ENCODE results near the gene SKI. TPM values are rescaled to one million over a fixed set of nuclear protein-coding genes. Genes with fewer than 3 reads are reported as not detected.

Gene SKI
- total RNA-seq, 2 donors from 2014 or later: 31.0 to 36.1 TPM

DNA sequence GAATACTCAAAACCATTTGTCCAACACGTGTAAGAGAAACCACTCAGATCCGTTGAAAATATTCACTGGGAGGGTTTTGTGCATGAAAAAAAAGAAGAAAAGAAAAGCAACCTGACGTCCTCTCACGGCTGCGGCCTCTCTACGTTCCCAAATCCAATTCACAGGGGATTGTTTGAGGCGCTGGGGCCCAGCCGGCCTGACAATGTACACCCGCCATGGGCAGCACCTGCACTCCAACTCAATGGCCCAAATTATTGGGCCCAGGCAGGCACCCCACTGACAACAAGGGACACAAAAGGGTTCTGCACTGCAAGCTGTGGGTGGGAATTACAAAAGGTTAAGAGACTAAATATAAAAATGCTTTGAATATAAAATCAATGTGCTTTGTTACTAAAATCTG is 121.7 kb downstream of the SKI start:
- no peaks in the 10 kb centered on the region for H3K36me3 ChIP-seq
- H3K9ac ChIP-seq (ENCODE audit: low read depth in 2 of 2, low read length in 2 of 2): no peak overlapping the region
- H3K4me3 ChIP-seq: no peak overlapping the region
- H3K27me3 ChIP-seq: no peaks in the 10 kb centered on the region
- no peak overlapping the region for H3K27ac ChIP-seq
- TF ChIP-seq, protein P1, sequence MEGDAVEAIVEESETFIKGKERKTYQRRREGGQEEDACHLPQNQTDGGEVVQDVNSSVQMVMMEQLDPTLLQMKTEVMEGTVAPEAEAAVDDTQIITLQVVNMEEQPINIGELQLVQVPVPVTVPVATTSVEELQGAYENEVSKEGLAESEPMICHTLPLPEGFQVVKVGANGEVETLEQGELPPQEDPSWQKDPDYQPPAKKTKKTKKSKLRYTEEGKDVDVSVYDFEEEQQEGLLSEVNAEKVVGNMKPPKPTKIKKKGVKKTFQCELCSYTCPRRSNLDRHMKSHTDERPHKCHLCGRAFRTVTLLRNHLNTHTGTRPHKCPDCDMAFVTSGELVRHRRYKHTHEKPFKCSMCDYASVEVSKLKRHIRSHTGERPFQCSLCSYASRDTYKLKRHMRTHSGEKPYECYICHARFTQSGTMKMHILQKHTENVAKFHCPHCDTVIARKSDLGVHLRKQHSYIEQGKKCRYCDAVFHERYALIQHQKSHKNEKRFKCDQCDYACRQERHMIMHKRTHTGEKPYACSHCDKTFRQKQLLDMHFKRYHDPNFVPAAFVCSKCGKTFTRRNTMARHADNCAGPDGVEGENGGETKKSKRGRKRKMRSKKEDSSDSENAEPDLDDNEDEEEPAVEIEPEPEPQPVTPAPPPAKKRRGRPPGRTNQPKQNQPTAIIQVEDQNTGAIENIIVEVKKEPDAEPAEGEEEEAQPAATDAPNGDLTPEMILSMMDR (IDR thresholded peaks at IDR 0.05): no peak
- H3K4me1 ChIP-seq: no peaks in the 10 kb centered on the region
- no peak for DNase-seq
- intact Hi-C loops (cut with DNase I): no loop called here
- no peaks in the 10 kb centered on the region for H3K9me3 ChIP-seq

GRCh38 chr1:2350501-2350900 is 122.4 kb downstream of the SKI start:
- H3K4me1 ChIP-seq: no peaks in the 10 kb centered on the region
- H3K27me3 ChIP-seq: no peaks in the 10 kb centered on the region
- intact Hi-C loops (cut with DNase I): no loop called here
- H3K4me3 ChIP-seq: no peak overlapping the region
- H3K9me3 ChIP-seq: no peaks in the 10 kb centered on the region
- H3K9ac ChIP-seq (ENCODE audit: low read depth in 2 of 2, low read length in 2 of 2): no peak overlapping the region
- DNase-seq: no peak
- no peak overlapping the region for H3K27ac ChIP-seq
- H3K36me3 ChIP-seq: no peaks in the 10 kb centered on the region
- TF ChIP-seq, protein P1 (IDR thresholded peaks at IDR 0.05): no peak

- H3K4me3 ChIP-seq: no peak overlapping the region
- H3K36me3 ChIP-seq: no peaks in the 10 kb centered on the region
- no peaks in the 10 kb centered on the region for H3K4me1 ChIP-seq
- no peak overlapping the region for H3K27ac ChIP-seq
- no peaks in the 10 kb centered on the region for H3K9me3 ChIP-seq
- no peak for DNase-seq
- TF ChIP-seq, protein P1 (IDR thresholded peaks at IDR 0.05): no peak
- no peaks in the 10 kb centered on the region for H3K27me3 ChIP-seq
- intact Hi-C loops (cut with DNase I): no loop called here
- no peak overlapping the region for H3K9ac ChIP-seq (ENCODE audit: low read depth in 2 of 2, low read length in 2 of 2)
These were observed 123.0 kb downstream of the SKI start for GRCh38 chr1:2350911-2351655.

GRCh38 chr1:2351723-2352122 is 123.6 kb downstream of the SKI start:
- Histone ChIP-seq H3K4me3 (no peak overlapping the region), H3K36me3 (no peaks in the 10 kb centered on the region), H3K9me3 (no peaks in the 10 kb centered on the region), H3K27me3 (no peaks in the 10 kb centered on the region), H3K4me1 (no peaks in the 10 kb centered on the region), H3K27ac (no peak overlapping the region), H3K9ac (ENCODE audit: low read depth in 2 of 2, low read length in 2 of 2) (no peak overlapping the region)
- TF ChIP-seq, protein P1 (IDR thresholded peaks at IDR 0.05): no peak
- DNase-seq: no peak
- intact Hi-C loops (cut with DNase I): no loop called here

GRCh38 chr1:2352341-2352896 is 124.3 kb downstream of the SKI start:
- Histone ChIP-seq H3K9me3 (no peaks in the 10 kb centered on the region), H3K36me3 (no peaks in the 10 kb centered on the region), H3K4me3 (no peak overlapping the region), H3K4me1 (no peaks in the 10 kb centered on the region), H3K27ac (no peak overlapping the region), H3K9ac (ENCODE audit: low read depth in 2 of 2, low read length in 2 of 2) (peak overlapping the region in 1 of 2 donors; percentile 35), H3K27me3 (no peaks in the 10 kb centered on the region)
- intact Hi-C loops (cut with DNase I): no loop called here
- TF ChIP-seq, protein P1 (IDR thresholded peaks at IDR 0.05): no peak
- no peak for DNase-seq
